Measurements from ENCODE around the gene ITGB6.

ITGB6 gene

DNA sequence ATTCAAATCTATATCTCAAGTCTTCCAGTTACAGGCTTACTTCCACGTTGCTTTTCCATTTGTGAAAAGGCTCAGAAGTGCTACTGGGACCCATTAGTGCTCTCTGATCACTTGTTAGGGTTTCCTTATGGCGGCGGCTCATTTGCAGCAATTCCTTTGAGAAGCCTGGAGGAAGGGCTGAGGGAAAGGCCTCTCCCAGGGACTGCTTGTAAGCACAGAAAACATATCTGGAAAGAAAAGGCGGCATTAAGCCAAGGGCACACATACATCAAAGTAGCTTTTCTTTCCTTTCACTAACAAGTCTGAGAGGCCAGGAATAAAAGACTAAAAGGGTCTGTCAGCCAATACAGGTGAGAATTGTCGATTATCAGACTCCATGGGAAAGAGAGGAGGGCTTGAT, 39.4 kb upstream of the ITGB6 start:
- Histone ChIP-seq H3K4me3 (ENCODE audit: low read length) (no peak overlapping the region), H3K79me2 (ENCODE audit: control insufficient read depth, low read length) (no peaks in the 10 kb centered on the region), H3F3A (ENCODE audit: control insufficient read depth, insufficient read depth) (no peaks in the 10 kb centered on the region), H3K27me3 (ENCODE audit: control insufficient read depth, low read length) (no peaks in the 10 kb centered on the region), H3K4me1 (ENCODE audit: control insufficient read depth, low read length) (no peaks in the 10 kb centered on the region), H3K27ac (ENCODE audit: low read depth, low read length) (no peak overlapping the region), H4K20me1 (ENCODE audit: control insufficient read depth, insufficient read depth, low read depth, low read length) (no peaks in the 10 kb centered on the region), H3K9me2 (replicated peaks; ENCODE audit: control insufficient read depth, low read length) (no peaks in the 10 kb centered on the region), H3K9me3 (ENCODE audit: control insufficient read depth, insufficient read depth, low read length) (no peaks in the 10 kb centered on the region), H3K4me2 (ENCODE audit: low read length) (no peak overlapping the region), H3K36me3 (ENCODE audit: control insufficient read depth, low read length) (no peaks in the 10 kb centered on the region)
- TF ChIP-seq, protein P1, sequence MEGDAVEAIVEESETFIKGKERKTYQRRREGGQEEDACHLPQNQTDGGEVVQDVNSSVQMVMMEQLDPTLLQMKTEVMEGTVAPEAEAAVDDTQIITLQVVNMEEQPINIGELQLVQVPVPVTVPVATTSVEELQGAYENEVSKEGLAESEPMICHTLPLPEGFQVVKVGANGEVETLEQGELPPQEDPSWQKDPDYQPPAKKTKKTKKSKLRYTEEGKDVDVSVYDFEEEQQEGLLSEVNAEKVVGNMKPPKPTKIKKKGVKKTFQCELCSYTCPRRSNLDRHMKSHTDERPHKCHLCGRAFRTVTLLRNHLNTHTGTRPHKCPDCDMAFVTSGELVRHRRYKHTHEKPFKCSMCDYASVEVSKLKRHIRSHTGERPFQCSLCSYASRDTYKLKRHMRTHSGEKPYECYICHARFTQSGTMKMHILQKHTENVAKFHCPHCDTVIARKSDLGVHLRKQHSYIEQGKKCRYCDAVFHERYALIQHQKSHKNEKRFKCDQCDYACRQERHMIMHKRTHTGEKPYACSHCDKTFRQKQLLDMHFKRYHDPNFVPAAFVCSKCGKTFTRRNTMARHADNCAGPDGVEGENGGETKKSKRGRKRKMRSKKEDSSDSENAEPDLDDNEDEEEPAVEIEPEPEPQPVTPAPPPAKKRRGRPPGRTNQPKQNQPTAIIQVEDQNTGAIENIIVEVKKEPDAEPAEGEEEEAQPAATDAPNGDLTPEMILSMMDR (IDR thresholded peaks at IDR 0.05; ENCODE audit: low read depth, low read length, poor library complexity, severe bottlenecking), result no peak
- no peak for TF ChIP-seq EZH2phosphoT487 (IDR thresholded peaks at IDR 0.05; ENCODE audit: borderline replicate concordance, low read length)

DNA sequence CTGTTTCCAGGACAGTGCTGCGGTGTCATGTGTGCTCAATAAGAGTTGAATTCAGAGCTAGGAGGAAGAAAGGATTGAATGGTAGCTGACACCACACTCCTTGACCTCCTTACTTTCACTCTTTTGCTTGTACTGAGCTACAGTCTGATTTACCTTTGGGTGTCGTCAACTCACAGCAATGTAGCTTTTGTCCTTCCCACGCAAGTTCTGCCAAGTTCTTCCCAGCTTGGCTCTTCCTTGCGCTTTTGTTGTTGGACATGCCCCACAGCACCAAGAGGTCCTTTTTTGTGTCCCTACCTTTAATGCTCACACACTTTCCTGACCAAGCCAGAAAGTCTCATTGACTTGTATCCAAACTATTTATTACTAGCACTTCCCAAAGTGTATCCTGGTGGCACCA, 38.3 kb upstream of the ITGB6 start:
- no peaks in the 10 kb centered on the region for H3K36me3 ChIP-seq (ENCODE audit: control insufficient read depth, low read length)
- TF ChIP-seq EZH2phosphoT487 (IDR thresholded peaks at IDR 0.05; ENCODE audit: borderline replicate concordance, low read length), result no peak
- TF ChIP-seq, protein P1 (IDR thresholded peaks at IDR 0.05; ENCODE audit: low read depth, low read length, poor library complexity, severe bottlenecking), result no peak
- H3K4me1 ChIP-seq (ENCODE audit: control insufficient read depth, low read length), result no peaks in the 10 kb centered on the region
- H3K4me2 ChIP-seq (ENCODE audit: low read length), result no peak overlapping the region
- H3K9me2 ChIP-seq (replicated peaks; ENCODE audit: control insufficient read depth, low read length), result no peaks in the 10 kb centered on the region
- no peak overlapping the region for H3K27ac ChIP-seq (ENCODE audit: low read depth, low read length)
- H3F3A ChIP-seq (ENCODE audit: control insufficient read depth, insufficient read depth), result no peaks in the 10 kb centered on the region
- H3K9me3 ChIP-seq (ENCODE audit: control insufficient read depth, insufficient read depth, low read length), result no peaks in the 10 kb centered on the region
- H3K4me3 ChIP-seq (ENCODE audit: low read length), result no peak overlapping the region
- no peaks in the 10 kb centered on the region for H4K20me1 ChIP-seq (ENCODE audit: control insufficient read depth, insufficient read depth, low read depth, low read length)
- H3K27me3 ChIP-seq (ENCODE audit: control insufficient read depth, low read length), result no peaks in the 10 kb centered on the region
- no peaks in the 10 kb centered on the region for H3K79me2 ChIP-seq (ENCODE audit: control insufficient read depth, low read length)

DNA sequence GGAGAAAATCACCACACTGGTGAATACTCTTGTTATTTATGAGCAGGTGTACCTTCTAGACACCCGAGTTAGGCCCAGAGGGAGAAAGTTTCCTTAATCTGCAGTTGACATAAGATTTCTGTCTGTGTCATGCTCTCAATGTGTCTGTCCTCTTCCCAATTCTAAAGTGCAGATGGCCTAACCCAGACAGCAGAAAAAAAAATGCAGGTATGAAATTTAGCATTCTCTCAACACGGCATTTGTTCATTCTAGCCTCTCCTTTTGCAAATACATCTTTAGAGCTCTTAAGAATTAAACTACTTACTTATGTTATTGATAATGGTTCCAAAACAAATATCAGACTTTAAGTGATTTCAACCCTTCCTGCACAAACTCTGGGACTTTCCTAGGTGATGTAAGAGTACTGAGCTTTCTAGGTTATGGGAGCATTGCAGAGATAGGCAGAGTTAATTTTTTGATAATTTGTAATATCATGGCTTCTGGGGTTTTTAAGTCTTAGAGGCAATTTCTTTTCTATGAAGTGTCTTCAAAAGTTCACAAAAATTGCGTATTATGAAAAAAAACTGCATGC, 32.9 kb upstream of the ITGB6 start:
- Histone ChIP-seq H3K4me3 (ENCODE audit: low read length) (no peak overlapping the region), H3K27me3 (ENCODE audit: control insufficient read depth, low read length) (no peaks in the 10 kb centered on the region), H3K79me2 (ENCODE audit: control insufficient read depth, low read length) (no peaks in the 10 kb centered on the region), H3K4me1 (ENCODE audit: control insufficient read depth, low read length) (no peaks in the 10 kb centered on the region), H3F3A (ENCODE audit: control insufficient read depth, insufficient read depth) (no peaks in the 10 kb centered on the region), H3K4me2 (ENCODE audit: low read length) (no peak overlapping the region), H3K9me3 (ENCODE audit: control insufficient read depth, insufficient read depth, low read length) (no peaks in the 10 kb centered on the region; the same call in 1 of the 2 replicates), H3K9me2 (replicated peaks; ENCODE audit: control insufficient read depth, low read length) (no peaks in the 10 kb centered on the region), H3K36me3 (ENCODE audit: control insufficient read depth, low read length) (no peaks in the 10 kb centered on the region), H4K20me1 (ENCODE audit: control insufficient read depth, insufficient read depth, low read depth, low read length) (no peaks in the 10 kb centered on the region), H3K27ac (ENCODE audit: low read depth, low read length) (no peak overlapping the region)
- TF ChIP-seq EZH2phosphoT487 (IDR thresholded peaks at IDR 0.05; ENCODE audit: borderline replicate concordance, low read length), result no peak
- TF ChIP-seq, protein P1 (IDR thresholded peaks at IDR 0.05; ENCODE audit: low read depth, low read length, poor library complexity, severe bottlenecking), result no peak

All from DOHH2 (cell line).